Hematopoietic multipotent progenitor cell (in vitro differentiated cells): ENCODE results near the gene ZDHHC8. TPM values are rescaled to one million over a fixed set of nuclear protein-coding genes. Genes with fewer than 3 reads are reported as not detected.

Source experiments
- DNase-seq, 3 donors: peaks; one replicate each; pipeline ENCODE4 v3.0.0-alpha.2; 2011 to 2015; ENCODE audit warnings: low read depth in 2 of 3, low spot score in 2 of 3
- small RNA-seq: library from RNA; depleted of rRNA; stranded (forward); fragments of <200 nt; gene quantifications from one replicate; pipeline ENCODE3, GENCODE V24; 2012
- total RNA-seq: library from RNA; depleted of rRNA; stranded (reverse); fragments of >200 nt; gene quantifications from one replicate; pipeline ENCODE4 v1.2.3, GENCODE V29; 2012

Gene ZDHHC8
- total RNA-seq, 1 donor: 29.6 TPM

- no peak for DNase-seq
These were observed 59.5 kb downstream of the ZDHHC8 start for GRCh38 chr22:20191000-20191515.

- no peak for DNase-seq
These were observed 60.2 kb downstream of the ZDHHC8 start for GRCh38 chr22:20191803-20192202.

- no peak for DNase-seq
These were observed 60.8 kb downstream of the ZDHHC8 start for GRCh38 chr22:20192293-20192971.

GRCh38 chr22:20192972-20193760, 61.6 kb downstream of the ZDHHC8 start:
- DNase-seq: no peak

- DNase-seq: no peak
These were observed 62.3 kb downstream of the ZDHHC8 start for GRCh38 chr22:20193761-20194494.

- DNase-seq: peak in 1 of 3 donors; percentile 39
These were observed 63.3 kb downstream of the ZDHHC8 start for GRCh38 chr22:20194681-20195593.

GRCh38 chr22:20196094-20196842, 64.7 kb downstream of the ZDHHC8 start:
- no peak for DNase-seq

Small RNA genes lying within 50 kb of the gene (small RNA-seq; reads per million reads assigned to genes)
- gene MIR6816 (not detected), gene RF00599 (not detected)

Other genes with a start within 250 kb of the ZDHHC8 start
- gene COMT, start 190.0 kb upstream of the ZDHHC8 start, total RNA-seq: 416 TPM
- gene TXNRD2, start 190.0 kb upstream of the ZDHHC8 start, total RNA-seq: 31.5 TPM
- gene ARVCF, start 115.0 kb upstream of the ZDHHC8 start, total RNA-seq: 60.9 TPM
- 63.6 TPM for gene TANGO2, start 110.7 kb upstream of the ZDHHC8 start, total RNA-seq
- 29.6 TPM for gene DGCR8, start 51.6 kb upstream of the ZDHHC8 start, total RNA-seq
- 90.5 TPM for gene RANBP1, start 15.7 kb upstream of the ZDHHC8 start, total RNA-seq
- 87.0 TPM for gene TRMT2A, start 14.6 kb upstream of the ZDHHC8 start, total RNA-seq
- gene CCDC188, start 19.3 kb downstream of the ZDHHC8 start, total RNA-seq: 1.6 TPM
- gene RTN4R, start 136.5 kb downstream of the ZDHHC8 start, total RNA-seq: 8.9 TPM
- 52.8 TPM for gene DGCR6L, start 188.3 kb downstream of the ZDHHC8 start, total RNA-seq